NCI-H2081 treated with DMSO at 0.1 percent for 48 hours (cell line): ENCODE results near the gene EPHB1.
"Not testable (repeated sequence)": the region's sequence is repeated elsewhere in the genome, so short reads cannot be mapped to it uniquely, and the experiment has no call there.

Experiments used
- DNase-seq: peaks from one replicate; lab custom pipeline; 2025; lab: John Stamatoyannopoulos, UW

Gene EPHB1

DNA sequence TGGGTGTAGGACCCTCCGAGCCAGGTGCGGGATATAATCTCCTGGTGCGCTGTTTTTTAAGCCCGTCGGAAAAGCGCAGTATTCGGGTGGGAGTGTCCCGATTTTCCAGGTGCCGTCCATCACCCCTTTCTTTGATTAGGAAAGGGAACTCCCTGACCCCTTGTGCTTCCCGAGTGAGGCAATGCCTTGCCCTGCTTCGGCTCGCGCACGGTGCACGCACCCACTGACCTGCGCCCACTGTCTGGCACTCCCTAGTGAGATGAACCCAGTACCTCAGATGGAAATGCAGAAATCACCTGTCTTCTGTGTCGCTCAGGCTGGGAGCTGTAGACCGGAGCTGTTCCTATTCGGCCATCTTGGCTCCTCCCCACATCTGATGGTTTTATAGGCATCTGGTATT, 210.6 kb downstream of the EPHB1 start:
- not testable (repeated sequence) for DNase-seq

DNA sequence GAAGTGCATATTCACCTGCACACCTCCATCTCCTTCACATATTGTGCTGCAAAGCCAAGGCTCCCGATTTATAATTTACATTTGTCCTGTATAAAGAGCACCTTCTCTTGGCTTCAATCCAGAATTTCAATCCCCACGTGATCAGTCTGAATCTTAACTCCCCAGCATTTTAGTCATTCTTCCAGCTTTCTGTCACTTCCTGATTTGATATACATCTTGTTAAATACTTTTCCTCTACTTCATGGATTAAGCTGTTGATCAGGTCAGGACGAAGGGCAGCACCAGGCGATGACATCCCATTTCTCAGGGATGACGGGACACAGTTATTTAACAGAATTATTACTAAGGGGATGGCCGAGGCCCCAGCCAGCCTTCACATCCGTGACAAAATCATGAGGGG, 212.5 kb downstream of the EPHB1 start:
- DNase-seq, result no peak

DNA sequence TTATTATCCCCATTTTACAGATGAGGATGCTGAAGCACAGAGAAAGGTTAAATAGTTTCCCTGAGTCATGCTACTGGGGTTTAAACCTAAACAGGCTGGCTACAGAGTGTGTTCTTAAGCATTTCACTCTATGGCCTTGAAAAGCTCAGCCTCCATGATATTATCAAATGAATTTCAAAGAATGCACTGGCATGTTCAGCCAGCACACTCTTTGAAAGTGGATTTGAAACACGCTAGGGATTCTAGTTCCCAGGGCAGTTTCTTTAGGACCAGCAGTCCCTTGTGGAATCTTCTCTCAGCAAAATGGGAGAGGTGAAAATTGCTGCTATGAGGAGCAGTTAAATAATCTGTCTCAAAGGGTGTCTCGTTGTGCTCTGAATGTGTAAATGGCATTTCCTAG, 213.3 kb downstream of the EPHB1 start:
- no peak for DNase-seq

DNA sequence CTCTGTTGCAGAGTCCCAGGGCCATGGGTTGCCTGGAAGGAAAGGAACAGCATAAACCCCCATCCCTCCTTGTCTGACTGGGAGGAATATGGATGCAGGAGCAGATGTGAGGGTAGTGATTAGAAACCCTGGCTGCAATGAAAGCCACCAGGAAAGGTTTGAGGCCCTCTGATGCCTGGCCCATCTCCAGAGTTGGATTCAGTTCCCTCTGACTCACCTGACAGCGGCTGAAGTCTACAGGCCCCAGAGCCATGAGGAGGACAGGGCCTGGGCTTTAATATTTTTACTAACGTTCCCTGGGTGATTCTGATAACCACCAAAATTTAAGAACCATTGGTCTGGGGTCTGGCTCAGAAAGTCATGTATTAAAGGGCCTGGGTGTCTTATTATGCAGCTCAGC, 214.0 kb downstream of the EPHB1 start:
- DNase-seq, result no peak

DNA sequence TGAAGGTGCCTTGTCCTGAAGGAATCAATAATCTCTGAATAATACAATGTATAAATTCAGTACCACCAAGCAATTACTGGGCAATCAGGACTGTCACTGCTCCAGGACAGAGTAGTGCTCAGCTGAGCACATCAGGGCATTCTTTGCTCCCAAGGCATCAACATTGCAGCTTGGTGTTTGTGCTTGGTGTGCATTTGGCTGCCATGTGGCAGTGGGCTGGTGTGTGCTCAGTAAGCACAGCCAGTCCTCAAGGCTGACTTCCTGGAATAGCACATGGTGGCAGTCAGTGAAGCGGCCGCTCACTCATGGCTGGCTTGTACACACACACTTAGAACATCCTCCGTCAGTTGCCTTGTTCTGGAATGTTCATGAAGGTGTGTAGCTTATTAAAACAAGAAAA, 217.0 kb downstream of the EPHB1 start:
- no peak for DNase-seq

DNA sequence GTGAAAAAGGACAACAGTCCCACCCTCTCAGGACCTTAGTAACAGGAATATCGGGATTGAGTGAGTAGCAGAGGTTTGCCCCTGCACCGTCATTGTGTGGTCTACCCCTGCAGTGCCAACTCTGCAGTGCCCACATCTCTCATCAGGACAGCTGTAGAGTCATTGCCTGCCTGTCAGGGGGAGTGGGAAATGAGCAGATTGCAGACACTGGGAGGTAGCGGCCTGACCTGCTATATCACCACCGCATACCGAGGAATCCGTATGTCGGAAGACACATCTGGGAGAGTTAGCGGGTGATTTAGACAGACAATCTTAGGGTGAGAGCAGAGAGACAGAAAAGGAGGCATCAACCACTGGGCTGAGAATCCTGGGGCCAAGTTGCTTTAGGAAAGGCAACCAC, 218.1 kb downstream of the EPHB1 start:
- DNase-seq, result no peak

DNA sequence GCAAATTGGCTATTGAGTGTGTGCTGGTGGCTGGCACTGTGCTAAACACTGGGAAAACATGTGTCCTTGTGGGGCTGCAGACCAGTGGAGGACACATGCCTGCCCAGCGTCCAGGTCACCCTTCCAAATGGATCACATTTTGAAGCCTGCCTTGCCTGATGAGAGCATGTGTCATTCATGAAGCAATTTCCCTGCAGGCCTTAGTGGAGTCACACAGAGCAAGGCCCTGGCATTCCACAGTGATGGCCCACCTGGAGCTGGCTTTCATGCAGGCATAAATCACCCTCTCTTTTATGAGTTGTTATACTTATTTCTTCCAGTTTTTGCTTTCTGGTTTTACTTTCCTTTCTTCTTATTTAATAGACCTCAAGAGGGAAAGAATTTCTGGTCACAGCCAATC, 219.5 kb downstream of the EPHB1 start:
- no peak for DNase-seq

DNA sequence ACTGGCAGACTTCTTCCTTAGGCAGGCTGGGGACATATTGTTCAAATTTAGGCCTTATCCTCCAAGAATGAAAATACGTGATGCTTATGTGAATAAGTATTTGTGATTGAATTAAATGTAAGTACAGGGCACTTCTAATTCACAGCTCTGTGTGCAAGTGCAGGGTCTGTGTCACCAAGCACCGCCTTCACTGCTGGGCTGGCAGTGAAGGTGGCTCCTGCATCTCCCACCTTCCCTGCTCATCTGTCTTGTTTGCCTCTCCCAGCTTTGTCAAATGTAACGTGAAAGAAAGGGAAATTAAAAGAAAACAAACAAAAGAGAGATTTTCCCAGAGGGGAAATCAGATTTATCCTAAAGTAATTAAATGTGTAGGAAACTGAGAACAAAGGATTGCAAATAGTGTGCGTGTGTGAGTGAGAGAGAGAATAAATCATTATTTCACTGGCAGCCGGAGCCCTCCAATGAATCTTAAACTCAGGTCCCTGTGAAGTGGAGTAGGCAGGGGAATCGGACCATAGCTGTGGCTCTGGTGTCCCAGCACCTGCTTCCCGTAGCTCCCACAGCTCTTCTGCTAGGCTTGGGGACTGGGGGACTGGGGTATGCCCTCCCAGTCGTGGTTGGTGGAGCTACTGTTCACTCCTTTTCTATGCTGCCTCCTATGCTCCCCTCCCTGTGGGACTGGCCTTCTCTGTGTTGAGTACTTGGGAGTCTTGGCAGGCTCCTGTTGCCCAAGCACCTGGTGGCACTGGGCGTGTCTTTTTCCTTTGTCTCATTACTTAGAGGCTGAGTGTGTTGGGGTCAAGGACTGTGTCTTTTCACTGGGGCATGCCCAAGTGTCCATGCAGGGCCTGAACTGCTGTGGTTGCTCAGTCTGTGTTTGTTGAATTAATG, 222.2 kb downstream of the EPHB1 start:
- DNase-seq, result no peak

DNA sequence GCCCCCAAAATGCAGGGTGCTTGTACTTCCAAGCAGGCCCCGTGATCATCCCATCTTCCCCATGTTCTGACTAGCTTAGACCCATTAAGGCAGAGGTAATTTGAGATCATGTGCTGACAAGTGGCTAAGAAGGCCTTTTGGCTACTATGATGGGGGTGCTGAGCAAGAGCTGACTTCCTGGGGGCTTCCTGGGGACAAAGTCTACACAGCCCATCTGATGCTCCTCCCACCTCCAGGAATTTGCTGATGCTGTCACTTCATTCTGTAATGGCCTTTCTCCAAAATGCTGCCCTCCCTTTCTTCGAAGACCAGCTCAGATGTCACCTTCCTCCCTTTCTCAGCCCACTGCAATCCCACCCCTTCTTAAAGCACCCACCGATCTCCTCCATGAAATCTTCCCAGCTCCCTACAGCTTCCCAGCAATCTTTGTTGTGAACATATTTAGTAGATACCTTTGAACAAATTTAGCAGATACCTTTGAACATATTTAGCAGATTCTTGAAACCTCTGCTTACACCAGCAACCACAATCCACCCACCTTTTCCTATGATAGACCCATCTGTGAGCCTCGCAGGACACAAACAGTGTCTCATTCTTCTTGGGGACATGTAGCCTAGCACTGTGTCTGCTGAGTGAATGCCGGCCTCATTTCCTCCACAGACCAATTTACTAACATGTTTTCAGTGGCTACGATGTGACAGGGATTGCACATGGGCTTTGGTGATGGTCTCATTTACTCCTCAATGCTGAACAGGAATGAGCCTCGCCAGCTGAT, 223.3 kb downstream of the EPHB1 start:
- no peak for DNase-seq

DNA sequence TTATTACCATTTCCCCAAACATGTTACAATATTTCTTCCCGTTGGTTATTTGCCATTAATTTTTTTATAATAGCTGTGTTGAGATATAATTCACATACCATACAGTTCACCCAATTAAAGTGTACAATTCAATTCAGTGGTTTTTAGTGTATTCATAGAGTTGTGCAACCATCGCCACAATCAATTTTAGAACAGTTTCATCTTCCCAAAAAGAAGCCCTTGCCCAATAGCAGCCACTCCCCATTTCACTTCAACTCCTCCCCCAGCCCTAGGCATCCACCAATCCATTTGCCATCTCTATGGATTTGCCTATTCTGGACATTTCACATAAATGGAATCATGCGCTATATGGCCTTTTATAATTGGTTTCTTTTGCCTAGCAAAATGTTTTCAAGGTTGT, 225.1 kb downstream of the EPHB1 start:
- DNase-seq, result no peak

DNA sequence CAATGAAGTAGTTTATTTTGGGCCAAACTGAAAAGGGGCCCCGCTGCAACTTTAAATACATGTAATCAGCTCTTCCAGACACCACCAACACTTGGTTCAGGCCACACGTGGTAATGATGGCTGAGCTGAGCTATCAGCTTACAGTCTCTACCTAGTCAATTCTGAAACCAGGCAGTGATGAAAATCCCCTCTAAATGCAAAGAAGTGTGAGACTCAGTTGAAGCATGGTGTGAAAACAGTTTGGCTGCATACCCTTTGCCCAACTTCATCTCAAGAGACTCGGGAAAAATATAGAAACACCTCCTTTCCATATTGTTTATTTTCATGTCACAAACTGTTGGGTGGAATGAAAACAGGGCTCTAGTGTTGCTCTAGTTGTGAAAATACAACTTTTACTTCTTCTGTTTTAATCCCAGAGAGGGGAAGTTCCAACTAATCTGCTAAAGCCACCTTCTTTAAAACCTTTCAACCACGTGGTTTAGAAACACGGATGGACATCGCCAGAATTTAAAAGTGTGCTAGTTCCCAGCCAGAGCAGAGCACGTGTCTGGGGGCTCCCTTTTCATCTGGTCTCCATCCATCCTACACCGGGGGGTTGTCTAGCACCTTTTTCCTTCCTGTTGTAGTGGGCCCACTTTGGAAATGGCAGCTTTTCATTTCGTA, 229.1 kb downstream of the EPHB1 start:
- no peak for DNase-seq

DNA sequence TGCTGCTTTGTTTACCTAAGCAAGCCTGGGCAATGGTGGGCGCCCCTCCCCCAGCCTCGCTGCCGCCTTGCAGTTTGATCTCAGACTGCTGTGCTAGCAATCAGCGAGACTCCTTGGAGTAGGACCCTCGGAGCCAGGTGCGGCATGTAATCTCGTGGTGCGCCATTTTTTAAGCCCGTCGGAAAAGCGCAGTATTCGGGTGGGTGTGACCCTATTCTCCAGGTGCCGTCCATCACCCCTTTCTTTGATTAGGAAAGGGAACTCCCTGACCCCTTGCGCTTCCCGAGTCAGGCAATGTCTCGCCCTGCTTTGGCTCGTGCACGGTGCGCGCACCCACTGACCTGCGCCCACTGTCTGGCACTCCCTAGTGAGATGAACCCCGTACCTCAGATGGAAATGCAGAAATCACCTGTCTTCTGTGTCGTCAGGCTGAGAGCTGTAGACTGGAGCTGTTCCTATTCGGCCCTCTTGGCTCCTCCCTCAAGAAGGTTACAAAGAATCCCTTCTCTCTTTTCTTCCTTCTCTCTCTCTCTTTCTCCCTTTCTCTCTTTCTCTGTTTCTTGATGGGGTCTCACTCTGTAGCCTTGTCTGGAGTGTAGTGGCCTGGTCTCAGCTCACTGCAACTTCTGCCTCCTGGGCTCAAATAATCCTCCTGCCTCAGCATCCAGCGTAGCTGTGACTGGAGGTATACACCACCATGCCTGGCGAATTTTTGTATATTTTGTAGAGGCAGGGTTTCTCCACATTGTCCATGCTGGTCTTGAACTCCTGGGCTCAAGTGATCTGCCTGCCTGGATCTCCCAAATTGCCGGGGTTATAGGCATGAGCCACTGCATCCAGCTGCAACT, 235.9 kb downstream of the EPHB1 start:
- not testable (repeated sequence) for DNase-seq

DNA sequence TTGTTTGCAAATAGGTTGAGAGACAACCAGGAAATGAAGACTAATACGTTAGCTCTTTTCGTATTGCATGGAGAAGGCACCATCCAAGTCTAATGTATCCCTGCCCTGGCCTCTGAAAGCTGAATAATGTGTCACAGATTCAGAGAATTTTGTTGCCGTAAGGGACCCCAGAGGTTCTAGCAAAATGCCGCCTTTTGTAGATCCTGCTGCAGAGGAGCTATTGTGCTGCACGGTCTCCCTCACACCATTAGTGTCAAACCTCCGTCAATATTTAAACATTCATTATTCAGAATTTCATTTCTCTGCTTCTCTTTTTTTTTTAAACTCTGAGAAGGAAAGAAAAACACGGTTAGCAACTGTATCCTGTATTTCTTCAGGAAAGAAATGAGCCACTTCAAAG, 238.7 kb downstream of the EPHB1 start:
- DNase-seq, result no peak

DNA sequence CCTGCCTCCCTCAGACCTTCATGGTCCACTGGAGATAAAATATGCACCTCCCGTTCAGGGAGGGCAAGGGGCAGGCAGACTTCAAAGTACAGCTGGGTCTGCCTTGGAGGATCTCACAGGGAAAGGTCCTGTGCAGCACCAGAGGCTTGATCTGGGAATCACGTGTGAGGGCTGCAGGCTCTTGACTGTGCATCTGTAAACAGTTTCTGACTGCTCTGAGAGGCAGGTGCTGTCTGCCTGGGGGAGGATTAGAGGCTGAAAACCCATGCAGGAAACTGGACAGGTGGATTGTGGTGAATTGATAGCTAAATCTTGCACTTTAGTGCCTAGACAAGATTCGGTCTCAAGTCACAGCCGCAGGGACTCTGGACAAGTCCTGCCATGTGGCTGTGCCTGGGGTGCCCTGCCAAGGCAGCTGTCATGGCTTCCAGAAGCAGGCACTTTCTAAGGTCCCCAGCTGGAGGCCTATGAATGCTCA, 239.3 kb downstream of the EPHB1 start:
- DNase-seq, result no peak

DNA sequence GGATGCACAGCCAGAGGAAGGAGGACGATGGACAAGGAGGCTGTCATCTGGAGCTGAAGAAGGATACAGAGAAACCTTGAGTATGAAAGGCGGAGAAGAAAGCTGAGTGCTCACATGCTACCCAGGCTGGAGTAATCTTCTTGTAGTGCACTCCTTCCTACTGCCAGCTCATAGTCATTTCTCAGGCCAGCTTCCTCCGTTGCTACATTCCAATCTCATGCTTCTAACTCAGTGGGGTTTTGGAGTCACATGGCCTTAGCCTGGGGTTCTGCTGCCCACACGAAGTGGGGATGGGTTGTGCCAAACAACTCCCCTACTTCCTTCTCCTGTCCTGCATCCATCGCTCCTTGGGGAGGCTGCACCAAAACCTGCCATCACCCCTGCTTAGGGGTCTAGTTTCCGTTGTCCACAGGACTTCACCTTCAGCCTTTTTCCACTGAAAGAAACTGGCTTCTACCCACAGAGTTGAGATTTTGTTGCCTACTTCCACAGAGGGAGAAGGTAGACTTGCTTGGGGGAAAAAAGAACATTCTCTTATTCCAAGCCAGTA, 239.9 kb downstream of the EPHB1 start:
- DNase-seq, result no peak

DNA sequence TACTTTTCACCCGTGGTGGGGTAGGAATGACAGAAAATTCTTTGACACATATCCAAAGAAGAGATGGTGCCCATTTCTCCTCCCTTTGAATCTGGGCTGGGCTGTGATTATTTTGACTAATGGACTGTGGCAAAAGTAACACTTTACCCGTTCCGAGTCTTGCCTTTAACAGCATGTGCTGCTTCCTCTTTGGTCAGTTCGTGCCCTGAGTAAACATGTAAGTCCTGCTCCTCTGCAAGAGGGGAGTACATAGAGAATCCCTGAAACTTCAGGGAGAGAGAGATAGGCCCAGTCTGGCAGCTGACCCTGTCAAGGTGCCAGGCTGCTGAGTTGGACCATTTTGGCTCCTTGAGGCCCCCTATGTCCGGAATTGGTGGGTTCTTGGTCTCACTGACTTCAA, 243.1 kb downstream of the EPHB1 start:
- DNase-seq, result no peak

DNA sequence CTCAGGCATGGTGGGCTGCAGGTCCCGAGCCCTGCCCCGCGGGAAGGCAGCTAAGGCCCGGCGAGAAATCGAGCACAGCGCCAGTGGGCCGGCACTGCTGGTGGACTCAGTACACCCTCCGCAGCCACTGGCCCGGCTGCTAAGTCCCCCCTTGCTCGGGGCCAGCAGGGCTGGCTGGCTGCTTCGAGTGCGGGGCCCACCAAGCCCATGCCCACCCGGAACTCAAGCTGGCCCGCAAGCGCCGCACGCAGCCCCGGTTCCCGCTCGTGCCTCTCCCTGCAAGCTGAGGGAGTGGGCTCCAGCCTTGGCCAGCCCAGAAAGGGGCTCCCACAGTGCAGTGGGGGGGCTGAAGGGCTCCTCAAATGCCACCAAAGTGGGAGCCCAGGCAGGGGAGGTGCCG, 244.5 kb downstream of the EPHB1 start:
- DNase-seq, result not testable (repeated sequence)

DNA sequence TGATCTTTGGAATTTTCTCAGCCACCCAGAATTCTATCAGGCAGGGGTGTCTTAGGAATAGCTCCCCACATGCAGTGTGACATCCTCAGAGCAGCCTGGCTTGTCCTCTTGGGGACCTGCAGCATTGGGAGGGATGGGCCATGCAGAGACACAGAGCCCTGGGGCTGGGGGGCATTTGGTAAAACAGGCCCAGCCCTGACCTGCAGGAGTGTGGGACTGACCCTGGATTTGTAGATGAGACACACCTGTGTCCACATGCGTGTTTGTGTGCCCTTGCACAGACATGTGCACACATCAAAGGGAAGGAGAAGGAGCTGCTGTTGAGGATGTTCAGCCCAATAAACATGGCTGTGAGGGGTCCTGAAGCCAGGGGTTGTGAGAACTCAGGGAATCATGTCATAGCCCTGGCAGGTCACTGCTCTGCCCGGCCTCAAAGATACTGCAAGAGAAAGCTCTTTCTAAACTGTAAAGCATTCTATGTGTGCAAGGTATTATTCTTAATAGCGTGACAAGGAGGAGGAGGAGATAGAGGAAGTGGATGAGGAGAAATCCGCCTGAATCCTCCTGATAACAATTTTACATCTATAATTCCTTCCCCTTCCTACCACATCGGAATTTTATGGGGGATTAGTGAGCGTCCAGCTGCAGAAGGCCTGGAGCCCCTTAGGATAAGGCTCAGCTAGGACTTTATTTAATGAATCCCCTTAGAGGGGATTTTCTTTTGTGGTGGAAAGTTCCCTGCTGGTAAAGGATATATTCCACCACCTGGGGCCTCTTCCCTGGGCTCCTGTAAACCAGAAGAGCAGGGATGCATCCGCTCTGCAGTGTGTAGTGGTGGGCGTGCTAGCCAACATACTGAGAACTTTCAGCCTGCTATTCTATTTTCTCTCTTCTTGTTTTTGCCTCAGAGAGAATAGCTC, 245.5 kb downstream of the EPHB1 start:
- DNase-seq, result no peak

DNA sequence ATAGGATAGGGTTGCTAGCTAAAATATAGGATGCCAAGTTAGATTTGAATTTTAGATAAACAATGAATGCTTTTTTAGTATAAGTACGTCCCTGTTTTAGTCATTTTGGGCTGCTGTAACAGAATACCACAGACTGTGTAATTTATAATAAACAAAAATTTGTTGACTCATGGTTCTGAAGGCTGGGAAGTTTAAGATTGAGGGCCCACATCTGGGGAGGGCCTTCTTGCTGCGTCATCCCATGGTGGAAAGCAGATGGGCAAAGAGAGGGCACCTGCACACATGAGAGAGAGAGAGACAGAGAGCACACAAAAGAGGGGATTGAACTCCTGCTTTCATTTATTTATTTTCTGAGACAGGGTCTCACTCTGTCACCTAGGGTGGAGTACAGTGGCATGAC, 246.5 kb downstream of the EPHB1 start:
- DNase-seq, result no peak

DNA sequence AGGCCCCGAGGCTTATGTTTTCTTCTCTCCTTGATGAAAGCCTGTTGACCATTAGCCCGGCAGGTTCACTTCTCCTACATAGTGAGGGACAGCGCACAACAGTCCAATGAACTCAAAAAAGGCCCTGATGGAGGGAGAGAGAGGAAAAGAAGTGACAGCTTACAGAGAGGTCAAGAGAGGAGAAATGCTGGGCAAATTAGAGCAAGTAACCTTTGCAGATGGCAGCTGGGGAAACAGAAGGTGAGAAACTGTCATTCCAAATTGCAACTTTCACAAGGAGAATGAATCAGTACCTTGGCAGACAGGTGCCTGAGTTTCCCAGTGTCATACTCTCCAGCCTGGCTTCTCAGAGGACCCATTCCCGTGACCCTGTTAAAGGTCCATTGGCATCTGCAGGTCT, 252.0 kb downstream of the EPHB1 start:
- DNase-seq, result no peak
